Hematopoietic multipotent progenitor cell treated with erythropoietin and hydrocortisone succinate and interleukin-3 and kit ligand, for 17 days (in vitro differentiated cells): Measurements from ENCODE around the gene NRDC.
"Not testable (repeated sequence)": the region's sequence is repeated elsewhere in the genome, so short reads cannot be mapped to it uniquely, and the experiment has no call there.

ENCODE experiments used
- DNase-seq: peaks from one replicate; pipeline ENCODE4 v3.0.0-alpha.2; 2015; ENCODE audit warnings: low spot score

NRDC gene

GRCh38 chr1:51840743-51841461, 37.6 kb downstream of the NRDC start:
- no peak for DNase-seq

DNA sequence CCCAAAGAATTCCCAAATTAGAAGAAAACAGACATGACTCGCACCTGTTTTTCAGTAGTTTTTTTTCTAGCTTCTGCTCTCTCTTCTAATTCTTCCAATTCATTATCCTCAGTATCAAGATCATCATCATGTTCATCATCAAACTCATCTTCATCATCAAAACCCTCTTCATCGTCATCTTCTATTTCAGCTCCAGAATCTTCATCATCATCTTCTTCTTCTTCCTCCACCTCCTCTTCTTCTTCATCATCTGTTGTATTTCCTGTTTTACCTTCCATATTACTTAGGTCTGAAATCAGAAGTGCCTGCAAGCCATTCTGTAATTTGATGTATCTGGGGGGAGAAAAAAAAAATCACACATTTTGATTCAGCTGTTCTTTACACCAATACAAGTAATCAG, 38.3 kb downstream of the NRDC start:
- DNase-seq: no peak

DNA sequence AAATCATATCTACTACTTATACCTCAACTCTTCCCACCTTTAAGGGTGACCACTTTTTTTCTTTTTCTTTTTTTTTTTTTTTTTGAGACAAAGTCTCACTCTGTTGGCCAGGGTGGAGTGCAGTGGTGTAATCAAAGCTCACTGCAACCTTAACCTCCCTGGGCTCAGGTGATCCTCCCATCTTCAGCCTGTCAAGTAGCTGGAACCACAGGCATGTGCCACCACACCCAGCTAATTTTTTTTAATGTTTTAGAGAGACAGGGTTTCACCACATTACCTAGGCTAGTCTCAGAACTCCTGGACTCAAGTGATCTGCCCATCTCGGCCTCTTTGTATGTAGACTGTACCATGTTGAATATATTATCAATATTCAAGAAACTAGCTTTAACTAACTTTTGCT, 39.4 kb downstream of the NRDC start:
- DNase-seq: no peak

DNA sequence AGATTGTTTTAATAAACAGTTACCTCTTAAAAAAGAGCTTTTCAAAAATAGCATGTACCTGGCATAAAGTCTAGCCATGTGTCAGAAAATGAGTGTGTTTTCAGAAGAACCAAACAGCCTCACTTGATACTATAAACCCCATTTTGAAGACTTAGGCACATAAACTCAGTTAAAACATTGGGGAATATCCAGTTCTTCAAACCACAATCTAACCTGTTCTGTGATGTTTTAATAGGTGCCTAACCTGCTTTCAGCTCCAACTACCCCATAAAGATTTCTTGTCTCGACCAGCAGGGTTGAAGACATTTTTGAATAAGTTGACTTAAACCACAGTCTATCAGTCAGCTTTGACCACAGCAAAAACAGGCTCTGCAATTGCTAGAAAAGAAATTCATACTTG, 41.3 kb downstream of the NRDC start:
- no peak for DNase-seq

DNA sequence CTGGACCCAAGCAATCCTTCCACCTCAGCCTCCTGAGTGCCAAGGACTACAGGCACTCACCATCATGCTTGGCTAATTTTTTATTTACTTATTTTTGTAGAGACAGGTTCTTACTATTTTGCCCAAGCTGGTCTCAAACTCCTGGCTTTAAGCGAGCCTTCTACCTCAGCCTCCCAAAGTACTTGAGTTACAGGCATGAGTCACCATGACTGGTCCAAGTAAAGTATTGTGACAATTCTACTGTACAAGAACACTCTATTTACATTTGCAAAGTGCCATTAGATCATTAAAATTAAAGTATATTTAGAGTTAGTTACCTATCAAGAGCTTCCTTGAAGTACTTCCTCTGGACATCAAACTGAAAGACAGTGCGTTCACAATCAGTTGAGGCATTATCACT, 44.8 kb downstream of the NRDC start:
- no peak for DNase-seq

- no peak for DNase-seq
Observed at GRCh38 chr1:51829058-51829457, 49.5 kb downstream of the NRDC start.

- no peak for DNase-seq
Observed at GRCh38 chr1:51819810-51820209, 58.7 kb downstream of the NRDC start.

GRCh38 chr1:51819021-51819420, 59.5 kb downstream of the NRDC start:
- not testable (repeated sequence) for DNase-seq

DNA sequence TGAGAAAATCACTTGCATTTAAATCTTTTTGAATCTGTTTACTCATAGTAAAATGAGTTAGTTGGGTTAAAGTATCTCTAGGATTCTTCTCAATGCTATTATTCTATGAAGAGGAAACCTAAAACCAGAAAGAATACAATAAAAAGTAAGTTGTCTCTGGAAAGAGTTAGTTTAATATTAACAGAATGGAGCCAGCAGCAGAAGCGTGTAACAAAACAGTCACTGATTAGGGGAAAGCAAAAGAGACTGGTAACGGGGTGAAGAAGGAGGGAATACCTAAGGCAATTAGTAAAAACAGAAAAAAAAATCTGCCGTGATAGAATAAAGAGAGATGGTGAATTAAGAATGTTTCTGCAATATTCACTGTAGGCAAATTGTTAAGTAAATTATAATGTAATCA, 60.0 kb downstream of the NRDC start:
- DNase-seq: no peak

DNA sequence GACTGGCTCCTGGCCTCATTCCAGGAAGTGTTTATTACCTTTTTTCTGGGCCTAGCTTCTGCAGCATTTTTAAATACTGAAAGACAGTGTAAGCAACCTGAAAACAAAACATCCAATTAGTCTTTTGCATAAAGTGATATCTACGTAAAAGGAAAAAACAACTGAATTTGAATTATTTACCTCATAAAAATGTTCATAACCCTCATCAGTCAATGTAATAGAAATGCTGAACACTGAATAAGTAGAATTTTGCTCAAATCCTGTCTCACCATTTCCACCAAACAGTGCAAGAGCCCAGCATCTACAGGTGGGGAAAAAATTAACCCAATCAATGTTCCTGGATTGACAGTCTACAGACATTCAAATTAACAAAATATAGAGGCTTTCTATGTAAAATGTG, 64.0 kb downstream of the NRDC start:
- DNase-seq: no peak

DNA sequence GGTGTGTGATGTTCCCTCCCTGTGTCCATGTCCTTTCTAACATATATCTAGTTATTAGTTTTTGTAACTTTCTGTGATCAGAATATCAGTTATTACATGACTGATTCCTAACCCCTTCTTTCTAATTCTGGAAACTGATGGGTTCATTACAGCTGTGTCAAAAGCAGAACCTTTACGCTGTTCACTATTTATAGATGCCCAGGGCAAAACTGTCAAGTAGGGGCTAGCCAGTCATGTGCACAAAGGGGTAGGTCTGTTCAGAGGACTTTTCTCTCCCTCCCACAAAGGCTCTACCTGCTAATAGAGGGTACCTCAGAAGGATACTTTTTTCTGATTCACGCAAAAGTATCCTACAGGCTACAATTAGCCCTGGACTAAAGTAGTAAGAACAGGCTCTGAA, 79.2 kb downstream of the NRDC start:
- DNase-seq: no peak

- DNase-seq: no peak
Observed at GRCh38 chr1:51794868-51795267, 83.7 kb downstream of the NRDC start.

DNA sequence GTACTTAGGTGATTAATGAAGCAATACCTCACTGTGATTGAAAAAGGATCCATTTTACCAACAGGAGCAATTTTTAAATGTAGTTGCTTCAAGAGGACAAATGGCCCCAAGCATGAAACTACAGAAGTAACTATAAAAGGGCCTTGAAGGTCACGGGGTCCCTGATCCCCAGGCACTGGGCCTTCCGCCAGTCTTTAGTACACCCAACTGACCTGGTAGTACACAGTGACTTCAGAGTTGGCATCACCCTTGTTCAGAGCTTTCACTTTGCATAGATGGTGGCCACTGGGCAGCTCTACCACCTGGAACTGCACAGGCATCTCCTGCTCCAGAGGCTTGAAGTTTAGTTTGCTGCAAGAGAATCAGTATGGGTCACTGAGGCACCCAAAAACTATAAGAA, 84.3 kb downstream of the NRDC start:
- DNase-seq: no peak

GRCh38 chr1:51792864-51793263, 85.7 kb downstream of the NRDC start:
- DNase-seq: no peak

- DNase-seq: no peak
Observed at GRCh38 chr1:51791888-51792287, 86.6 kb downstream of the NRDC start.

DNA sequence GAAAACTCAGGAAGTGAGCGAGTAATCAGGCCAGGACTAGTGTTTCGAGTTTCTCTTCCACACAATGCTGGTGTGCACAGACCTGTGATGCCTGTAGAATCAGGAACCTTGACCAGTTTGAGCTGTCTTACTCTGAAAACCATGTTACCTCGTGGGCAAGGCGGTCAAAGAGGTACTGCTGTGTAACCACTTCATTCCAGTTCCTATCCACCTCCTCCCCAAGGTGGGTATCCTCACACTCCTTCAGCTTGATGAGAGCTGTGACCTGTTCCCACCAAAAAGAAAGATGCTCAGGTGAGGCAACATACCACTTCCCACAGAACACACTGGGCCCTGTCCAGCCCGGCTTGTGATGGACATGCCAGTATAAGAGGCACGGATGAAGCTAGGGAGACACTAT, 88.1 kb downstream of the NRDC start:
- DNase-seq: no peak

DNA sequence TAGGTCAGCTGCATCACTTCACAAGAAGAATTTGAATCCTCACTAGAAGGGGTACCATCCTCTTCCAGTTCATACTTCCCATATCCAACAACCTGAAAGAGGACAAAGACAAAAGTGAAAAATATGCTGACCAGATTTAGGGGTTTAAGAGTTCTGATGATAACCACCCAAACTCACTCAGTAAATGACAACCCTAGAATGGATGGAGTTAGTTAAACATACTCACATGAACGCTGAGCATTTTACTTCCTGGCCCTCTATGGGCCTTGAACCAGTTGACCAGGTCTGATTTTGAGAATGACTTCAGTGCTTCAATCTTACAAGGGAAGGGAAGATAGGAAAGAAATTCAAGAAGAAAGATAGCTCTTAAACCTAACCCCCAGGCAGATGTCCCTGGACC, 89.2 kb downstream of the NRDC start:
- DNase-seq: no peak

DNA sequence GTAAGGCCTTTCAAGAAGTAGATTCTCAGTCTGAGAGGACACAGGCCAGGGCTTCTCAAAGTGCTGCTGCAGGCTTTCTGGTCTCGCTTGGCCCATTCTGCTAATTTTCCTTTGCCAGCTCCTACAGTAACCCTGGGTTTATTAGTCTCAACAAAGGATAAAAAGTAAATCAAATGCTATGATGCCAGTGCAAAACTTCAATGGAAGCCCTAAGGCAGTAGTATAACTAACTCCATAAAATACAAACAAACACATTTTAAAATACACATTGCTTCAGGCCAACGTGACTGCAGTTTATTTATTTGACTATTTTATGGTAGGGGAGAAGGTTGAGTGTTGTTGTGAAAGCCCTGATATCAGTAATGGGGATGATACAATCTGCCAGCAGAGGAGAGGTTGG, 89.6 kb downstream of the NRDC start:
- DNase-seq: no peak

GRCh38 chr1:51784997-51785421, 93.5 kb downstream of the NRDC start:
- DNase-seq: no peak

DNA sequence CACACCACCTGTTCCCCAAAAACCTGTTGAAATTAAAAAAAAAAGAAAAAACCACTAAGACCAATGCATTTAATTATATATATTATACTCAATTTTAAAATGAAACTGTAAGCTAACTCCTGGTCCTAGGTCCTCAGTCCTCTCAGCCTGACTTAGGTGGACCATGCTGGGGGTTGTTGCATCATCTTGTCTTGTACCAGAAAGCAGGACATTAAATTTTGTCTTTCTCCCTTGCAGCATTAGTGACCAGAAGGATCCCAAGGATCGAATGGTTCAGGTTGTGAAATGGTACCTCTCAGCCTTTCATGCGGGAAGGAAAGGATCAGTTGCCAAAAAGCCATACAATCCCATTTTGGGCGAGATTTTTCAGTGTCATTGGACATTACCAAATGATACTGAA, 97.6 kb downstream of the NRDC start:
- DNase-seq: no peak

DNA sequence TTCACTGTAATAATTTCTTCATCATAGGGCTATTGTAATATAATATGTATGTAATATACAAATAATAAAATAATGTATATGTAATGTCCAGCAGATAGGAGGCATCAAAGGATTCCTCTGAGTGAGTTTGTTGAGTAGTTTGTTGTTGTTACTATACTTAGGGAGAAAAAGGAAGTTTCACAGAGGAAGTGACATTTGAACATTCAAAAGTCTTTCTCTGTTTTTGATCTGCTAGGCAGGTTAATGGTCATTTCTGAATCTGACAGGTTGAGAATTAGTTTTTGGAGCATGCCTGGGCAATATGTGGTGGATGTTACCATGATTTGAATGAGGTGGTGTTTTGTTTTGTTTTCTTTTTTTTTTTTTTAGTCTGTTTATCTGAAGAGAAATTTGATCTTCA, 102.1 kb downstream of the NRDC start:
- no peak for DNase-seq

GRCh38 chr1:51768971-51769588, 109.4 kb downstream of the NRDC start:
- peak; percentile 61 for DNase-seq

GRCh38 chr1:51761351-51761750, 117.2 kb downstream of the NRDC start:
- no peak for DNase-seq

DNA sequence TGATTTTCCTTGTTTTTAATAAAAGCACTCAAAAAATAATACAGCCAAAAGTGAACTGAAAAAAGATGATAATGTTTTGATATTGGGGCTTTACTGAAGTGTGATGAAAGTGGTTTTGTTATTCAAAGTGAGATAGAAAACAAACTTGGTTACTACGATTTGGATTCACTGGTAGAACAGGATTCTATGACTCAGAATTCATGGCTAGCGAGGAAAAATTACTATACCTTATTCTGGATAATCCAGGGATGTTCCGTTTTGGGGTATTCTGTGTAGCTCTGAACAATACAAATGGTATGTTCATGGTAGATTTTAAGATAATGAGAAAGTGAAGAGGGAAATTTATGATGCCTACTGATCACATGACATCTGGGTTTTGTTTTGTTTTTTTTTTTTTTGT, 117.7 kb downstream of the NRDC start:
- no peak for DNase-seq
